CD14-positive monocyte (primary cell): ENCODE measurements around the gene KRTAP20-1. TPM values are rescaled to one million over a fixed set of nuclear protein-coding genes. Genes with fewer than 3 reads are reported as not detected.

Experiments
- DNase-seq, 3 donors: peaks; one replicate each; pipeline ENCODE4 v3.0.0-alpha.2; 2011 to 2022
- H2AFZ ChIP-seq: 2 replicates; pipeline ENCODE4 v1.6.0; 2012; ENCODE audit warnings: mild to moderate bottlenecking, low read depth, low read length, inconsistent platforms; ENCODE audit not compliant: insufficient read depth, poor library complexity, severe bottlenecking
- H3K27ac ChIP-seq, 2 donors: 1 replicate in 1 of 2; 2 replicates in 1 of 2; pipeline ENCODE4 v1.5.1; 2012 to 2013; ENCODE audit warnings: low read length in 2 of 2, control low read depth in 1 of 2, inconsistent platforms in 1 of 2, low read depth in 1 of 2, mild to moderate bottlenecking in 1 of 2
- H3K27me3 ChIP-seq, 2 donors: one replicate each; pipeline versions ENCODE4 v1.6.0 to v1.6.1; 2011 to 2013; ENCODE audit warnings: low read length in 2 of 2; ENCODE audit not compliant: control insufficient read depth in 2 of 2, insufficient read depth in 2 of 2
- H3K36me3 ChIP-seq, 2 donors: replicated peaks in 1 of 2; 1 replicate in 1 of 2; 2 replicates in 1 of 2; pipeline versions ENCODE4 v1.5.1 to v1.6.1; 2012 to 2013; ENCODE audit warnings: low read length in 2 of 2, control low read depth in 1 of 2, inconsistent platforms in 1 of 2, mild to moderate bottlenecking in 1 of 2; ENCODE audit not compliant: insufficient read depth in 2 of 2, control insufficient read depth in 1 of 2
- H3K4me1 ChIP-seq, 2 donors: 1 replicate in 1 of 2; 2 replicates in 1 of 2; pipeline versions ENCODE4 v1.5.1 to v1.6.1; 2012 to 2013; ENCODE audit warnings: low read length in 2 of 2, control low read depth in 1 of 2, inconsistent platforms in 1 of 2, mild to moderate bottlenecking in 1 of 2, moderate library complexity in 1 of 2; ENCODE audit not compliant: insufficient read depth in 2 of 2, control insufficient read depth in 1 of 2
- H3K4me2 ChIP-seq: replicated peaks from 2 replicates; pipeline ENCODE3; 2012; ENCODE audit warnings: low read length, moderate library complexity, mild to moderate bottlenecking; ENCODE audit not compliant: poor library complexity, severe bottlenecking; ENCODE audit errors: extremely low read depth
- H3K4me3 ChIP-seq, 3 experiments: fragments of 200-600 bp in 1 of 3; sonication (generic) in 1 of 3; replicated peaks in 1 of 3; 1 replicate in 2 of 3; 2 replicates in 1 of 3; pipeline ENCODE4 v1.5.1; 2011 to 2013; ENCODE audit warnings: low read length in 3 of 3, mild to moderate bottlenecking in 3 of 3, control low read depth in 2 of 3, low read depth in 2 of 3, inconsistent platforms in 1 of 3, moderate library complexity in 1 of 3
- H3K79me2 ChIP-seq: 2 replicates; pipeline ENCODE4 v1.6.0; 2012; ENCODE audit warnings: mild to moderate bottlenecking, control low read depth, inconsistent platforms, low read length, moderate library complexity; ENCODE audit not compliant: insufficient read depth
- H3K9ac ChIP-seq: 2 replicates; pipeline ENCODE4 v1.6.0; 2017; ENCODE audit warnings: low read length, mild to moderate bottlenecking; ENCODE audit not compliant: insufficient read depth, poor library complexity, severe bottlenecking
- H3K9me3 ChIP-seq, 2 donors: replicated peaks in 1 of 2; 1 replicate in 1 of 2; 2 replicates in 1 of 2; pipeline versions ENCODE4 v1.5.1 to v1.6.1; 2012 to 2013; ENCODE audit warnings: low read length in 2 of 2, control low read depth in 1 of 2; ENCODE audit not compliant: control insufficient read depth in 1 of 2, insufficient read depth in 1 of 2
- H4K20me1 ChIP-seq: 2 replicates; pipeline ENCODE4 v1.6.0; 2012; ENCODE audit warnings: mild to moderate bottlenecking, low read length, control low read depth, moderate library complexity; ENCODE audit not compliant: insufficient read depth
- H3K27ac Mint-ChIP-seq, 7 donors: one replicate each; pipeline ENCODE4 v1.8.0; 2020; ENCODE audit warnings: mild to moderate bottlenecking in 7 of 7, mixed read lengths in 7 of 7, moderate library complexity in 6 of 7, inconsistent platforms in 2 of 7
- H3K27me3 Mint-ChIP-seq, 3 donors: one replicate each; pipeline ENCODE4 v1.8.0; 2021 to 2022; ENCODE audit warnings: low read depth in 3 of 3, mild to moderate bottlenecking in 3 of 3, mixed read lengths in 3 of 3, moderate library complexity in 3 of 3, inconsistent platforms in 1 of 3
- H3K36me3 Mint-ChIP-seq, 2 donors: one replicate each; pipeline ENCODE4 v1.8.0; 2020; ENCODE audit warnings: mixed read lengths in 2 of 2, inconsistent platforms in 1 of 2, mild to moderate bottlenecking in 1 of 2
- H3K4me1 Mint-ChIP-seq: one replicate; pipeline ENCODE4 v1.8.0; 2020; ENCODE audit warnings: mild to moderate bottlenecking, mixed read lengths
- H3K4me3 Mint-ChIP-seq, 2 donors: one replicate each; pipeline ENCODE4 v1.8.0; 2020; ENCODE audit warnings: mild to moderate bottlenecking in 2 of 2, mixed read lengths in 2 of 2, moderate library complexity in 1 of 2
- H3K9me3 Mint-ChIP-seq, 7 donors: one replicate each; pipeline ENCODE4 v1.8.0; 2020 to 2022; ENCODE audit warnings: mixed read lengths in 7 of 7, mild to moderate bottlenecking in 6 of 7, moderate library complexity in 6 of 7, inconsistent platforms in 2 of 7
- WGBS: methylation state at CpG from one replicate; pipeline ENCODE4 v1.1.5; 2013; ENCODE audit warnings: missing lambda C conversion rate; ENCODE audit not compliant: insufficient coverage; 5-methylcytosine and 5-hydroxymethylcytosine counted together
- intact Hi-C, 2 donors: fragments of 100-400 bp; cut with micrococcal nuclease; formaldehyde crosslinking; loops; one replicate each; pipeline versions ENCODE4 v1.15.0 to v1.15.1; 2023
- polyA minus RNA-seq: library from RNA; depleted of rRNA, polyadenylated mRNA; stranded (reverse); fragments of >200 nt; gene quantifications from 2 replicates; pipeline ENCODE4 v1.2.3, GENCODE V29; 2012
- polyA plus RNA-seq, 3 donors: library from polyadenylated mRNA; depleted of rRNA in 1 of 3; unstranded in 2 of 3; stranded (reverse) in 1 of 3; fragments of 300-500 nt in 2 of 3; fragments of >200 nt in 1 of 3; fragmentation: Illumina TruSeq in 2 of 3; gene quantifications; 1 replicate in 2 of 3; 2 replicates in 1 of 3; pipeline ENCODE4 v1.2.3, GENCODE V29; 2012 to 2021
- total RNA-seq, 12 experiments: library from RNA in 1 of 12; stranded (reverse) in 1 of 12; fragments of 120-200 nt in 1 of 12; gene quantifications; one replicate each; pipeline ENCODE4 v1.2.4 and lab custom pipeline; 2013 to 2026; ENCODE audit warnings: mixed read lengths in 6 of 12, inconsistent platforms in 1 of 12
- TF ChIP-seq, protein P1 (sequence below): fragments of 200-600 bp; IDR thresholded peaks from one replicate; pipeline ENCODE4 v1.8.0; 2022; ENCODE audit warnings: antibody characterized with exemption, mild to moderate bottlenecking

Gene KRTAP20-1, protein sequence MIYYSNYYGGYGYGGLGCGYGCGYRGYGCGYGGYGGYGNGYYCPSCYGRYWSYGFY
- not detected for total RNA-seq (2013)
- polyA plus RNA-seq (not detected), polyA minus RNA-seq (not detected in 2 replicates), total RNA-seq (lab: John Stamatoyannopoulos, UW) (0 to 0.12 (median 0) reads per million in 11 experiments)

- Histone ChIP-seq H3K27ac (no peak within 1 kb of the TSS), H3K79me2 (no peaks in the 10 kb centered on the region), H3K36me3 (no peaks in the 10 kb centered on the region), H3K4me1 (no peaks in the 10 kb centered on the region), H2AFZ (no peak within 1 kb of the TSS), H3K4me2 (no peak within 1 kb of the TSS), H4K20me1 (no peaks in the 10 kb centered on the region), H3K9me3 (peaks cover 6 to 21% of the 10 kb centered on the region in 2 donors), H3K9ac (no peak within 1 kb of the TSS), H3K4me3 (no peak within 1 kb of the TSS), H3K27me3 (no peaks in the 10 kb centered on the region)
- Mint-ChIP-seq H3K4me3 (no peak within 1 kb of the TSS), H3K36me3 (no peaks in the 10 kb centered on the region), H3K27me3 (peaks cover 0 to 3% (median 0%) of the 10 kb centered on the region in 3 donors), H3K4me1 (no peaks in the 10 kb centered on the region), H3K27ac (peak within 1 kb of the TSS in 1 of 7 donors; percentile 25), H3K9me3 (peaks cover 0 to 9% (median 7%) of the 10 kb centered on the region in 7 donors)
- TF ChIP-seq, protein P1, sequence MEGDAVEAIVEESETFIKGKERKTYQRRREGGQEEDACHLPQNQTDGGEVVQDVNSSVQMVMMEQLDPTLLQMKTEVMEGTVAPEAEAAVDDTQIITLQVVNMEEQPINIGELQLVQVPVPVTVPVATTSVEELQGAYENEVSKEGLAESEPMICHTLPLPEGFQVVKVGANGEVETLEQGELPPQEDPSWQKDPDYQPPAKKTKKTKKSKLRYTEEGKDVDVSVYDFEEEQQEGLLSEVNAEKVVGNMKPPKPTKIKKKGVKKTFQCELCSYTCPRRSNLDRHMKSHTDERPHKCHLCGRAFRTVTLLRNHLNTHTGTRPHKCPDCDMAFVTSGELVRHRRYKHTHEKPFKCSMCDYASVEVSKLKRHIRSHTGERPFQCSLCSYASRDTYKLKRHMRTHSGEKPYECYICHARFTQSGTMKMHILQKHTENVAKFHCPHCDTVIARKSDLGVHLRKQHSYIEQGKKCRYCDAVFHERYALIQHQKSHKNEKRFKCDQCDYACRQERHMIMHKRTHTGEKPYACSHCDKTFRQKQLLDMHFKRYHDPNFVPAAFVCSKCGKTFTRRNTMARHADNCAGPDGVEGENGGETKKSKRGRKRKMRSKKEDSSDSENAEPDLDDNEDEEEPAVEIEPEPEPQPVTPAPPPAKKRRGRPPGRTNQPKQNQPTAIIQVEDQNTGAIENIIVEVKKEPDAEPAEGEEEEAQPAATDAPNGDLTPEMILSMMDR: no peak
- intact Hi-C loops: no loop called here
- no CpG with 5 or more reads among the region's 2 CpGs for WGBS
- no peak for DNase-seq
Measured at GRCh38 chr21:30616125-30616524, at the start of gene KRTAP20-1. Gene KRTAP20-1, plus strand, starts transcription at chr21:30616425. Its CDS starts 30 bp downstream, at chr21:30616455.

GRCh38 chr21:30567617-30568016 lies 48.6 kb upstream of the KRTAP20-1 start:
- H3K4me3 ChIP-seq: no peak overlapping the region
- intact Hi-C loops: no loop called here
- Mint-ChIP-seq H3K4me1 (no peaks in the 10 kb centered on the region), H3K9me3 (peaks cover 0 to 6% (median 2%) of the 10 kb centered on the region in 7 donors), H3K4me3 (no peak overlapping the region), H3K27me3 (no peaks in the 10 kb centered on the region), H3K27ac (no peak overlapping the region), H3K36me3 (no peaks in the 10 kb centered on the region)
- TF ChIP-seq, protein P1: no peak
- no peak overlapping the region for H3K4me2 ChIP-seq
- H4K20me1 ChIP-seq: no peaks in the 10 kb centered on the region
- no peaks in the 10 kb centered on the region for H3K9me3 ChIP-seq
- no peaks in the 10 kb centered on the region for H3K4me1 ChIP-seq
- DNase-seq: no peak
- H3K36me3 ChIP-seq: no peaks in the 10 kb centered on the region
- H3K9ac ChIP-seq: no peak overlapping the region
- no peak overlapping the region for H3K27ac ChIP-seq
- H3K79me2 ChIP-seq: no peaks in the 10 kb centered on the region
- no peaks in the 10 kb centered on the region for H3K27me3 ChIP-seq
- no peak overlapping the region for H2AFZ ChIP-seq
